Colonic mucosa (tissue), 4 donors: ENCODE results near the gene CD101. TPM values are rescaled to one million over a fixed set of nuclear protein-coding genes. Genes with fewer than 3 reads are reported as not detected.

Source experiments
- DNase-seq: peaks from one replicate; pipeline ENCODE4 v3.0.0-alpha.2; 2020
- H3K27ac ChIP-seq: fragments of 200-600 bp; one replicate; pipeline ENCODE4 v1.8.0; 2021
- H3K27me3 ChIP-seq: fragments of 200-600 bp; one replicate; pipeline ENCODE4 v1.8.0; 2021
- H3K36me3 ChIP-seq: fragments of 200-600 bp; one replicate; pipeline ENCODE4 v1.8.0; 2021
- H3K4me1 ChIP-seq: fragments of 200-600 bp; one replicate; pipeline ENCODE4 v1.8.0; 2021; ENCODE audit warnings: mild to moderate bottlenecking
- H3K4me3 ChIP-seq: fragments of 200-600 bp; one replicate; pipeline ENCODE4 v1.8.0; 2021
- H3K9ac ChIP-seq, 2 donors: one replicate each; pipeline ENCODE4 v1.7.0; 2013; ENCODE audit warnings: control low read depth in 2 of 2, low read depth in 2 of 2, low read length in 2 of 2
- H3K9me3 ChIP-seq: fragments of 200-600 bp; one replicate; pipeline ENCODE4 v1.8.0; 2021
- intact Hi-C: fragments of 100-400 bp; cut with DNase I; formaldehyde crosslinking; loops from one replicate; pipeline ENCODE4 v1.14.1; 2022
- total RNA-seq, 2 donors: library from RNA; stranded (reverse); fragmentation: NEBNext Ultra II Directional in 1 of 2; extraction: Animal tissue kit (Norgen Biotek cat#: 25700) in 1 of 2; gene quantifications; one replicate each; pipeline ENCODE4 v1.2.1, GENCODE V29; 2021
- TF ChIP-seq, protein P1 (sequence below): fragments of 200-600 bp; IDR thresholded peaks from one replicate; pipeline ENCODE4 v1.8.0; 2022; ENCODE audit warnings: antibody characterized with exemption, mild to moderate bottlenecking
- donor health status: healthy.
- donor health status: DM: no; HTN: no; CAD: no.
- donor health status: DM: no; HTN: no; CAD: no.

The CD101 gene
- total RNA-seq, 2 donors from 2014 or later, result 1.8 to 1.9 TPM

DNA sequence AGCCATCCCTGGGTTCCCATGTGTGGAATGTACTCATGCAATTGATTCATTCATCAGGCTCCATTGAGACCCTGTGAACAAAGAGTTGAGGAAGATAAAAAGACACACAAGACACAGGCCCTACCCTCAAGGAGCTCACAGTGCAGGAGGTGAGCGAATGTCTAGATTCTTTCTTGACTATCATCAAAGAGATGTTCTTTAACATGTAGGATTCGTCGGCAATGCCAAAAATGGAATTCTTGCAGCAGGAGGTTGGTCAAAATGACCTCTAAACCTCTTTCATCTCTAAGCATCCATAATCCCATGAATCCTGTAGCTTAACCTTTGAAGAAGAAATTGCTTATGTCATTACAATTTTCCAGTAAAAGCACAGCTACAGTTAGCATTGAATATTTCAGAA lies 30.7 kb downstream of the CD101 start:
- Histone ChIP-seq H3K27me3 (no peaks in the 10 kb centered on the region), H3K9ac (no peak overlapping the region), H3K4me3 (no peak overlapping the region), H3K27ac (no peak overlapping the region), H3K9me3 (no peaks in the 10 kb centered on the region), H3K36me3 (no peaks in the 10 kb centered on the region), H3K4me1 (no peaks in the 10 kb centered on the region)
- TF ChIP-seq, protein P1, sequence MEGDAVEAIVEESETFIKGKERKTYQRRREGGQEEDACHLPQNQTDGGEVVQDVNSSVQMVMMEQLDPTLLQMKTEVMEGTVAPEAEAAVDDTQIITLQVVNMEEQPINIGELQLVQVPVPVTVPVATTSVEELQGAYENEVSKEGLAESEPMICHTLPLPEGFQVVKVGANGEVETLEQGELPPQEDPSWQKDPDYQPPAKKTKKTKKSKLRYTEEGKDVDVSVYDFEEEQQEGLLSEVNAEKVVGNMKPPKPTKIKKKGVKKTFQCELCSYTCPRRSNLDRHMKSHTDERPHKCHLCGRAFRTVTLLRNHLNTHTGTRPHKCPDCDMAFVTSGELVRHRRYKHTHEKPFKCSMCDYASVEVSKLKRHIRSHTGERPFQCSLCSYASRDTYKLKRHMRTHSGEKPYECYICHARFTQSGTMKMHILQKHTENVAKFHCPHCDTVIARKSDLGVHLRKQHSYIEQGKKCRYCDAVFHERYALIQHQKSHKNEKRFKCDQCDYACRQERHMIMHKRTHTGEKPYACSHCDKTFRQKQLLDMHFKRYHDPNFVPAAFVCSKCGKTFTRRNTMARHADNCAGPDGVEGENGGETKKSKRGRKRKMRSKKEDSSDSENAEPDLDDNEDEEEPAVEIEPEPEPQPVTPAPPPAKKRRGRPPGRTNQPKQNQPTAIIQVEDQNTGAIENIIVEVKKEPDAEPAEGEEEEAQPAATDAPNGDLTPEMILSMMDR, result no peak
- intact Hi-C loops, result no loop called here
- DNase-seq, result no peak

DNA sequence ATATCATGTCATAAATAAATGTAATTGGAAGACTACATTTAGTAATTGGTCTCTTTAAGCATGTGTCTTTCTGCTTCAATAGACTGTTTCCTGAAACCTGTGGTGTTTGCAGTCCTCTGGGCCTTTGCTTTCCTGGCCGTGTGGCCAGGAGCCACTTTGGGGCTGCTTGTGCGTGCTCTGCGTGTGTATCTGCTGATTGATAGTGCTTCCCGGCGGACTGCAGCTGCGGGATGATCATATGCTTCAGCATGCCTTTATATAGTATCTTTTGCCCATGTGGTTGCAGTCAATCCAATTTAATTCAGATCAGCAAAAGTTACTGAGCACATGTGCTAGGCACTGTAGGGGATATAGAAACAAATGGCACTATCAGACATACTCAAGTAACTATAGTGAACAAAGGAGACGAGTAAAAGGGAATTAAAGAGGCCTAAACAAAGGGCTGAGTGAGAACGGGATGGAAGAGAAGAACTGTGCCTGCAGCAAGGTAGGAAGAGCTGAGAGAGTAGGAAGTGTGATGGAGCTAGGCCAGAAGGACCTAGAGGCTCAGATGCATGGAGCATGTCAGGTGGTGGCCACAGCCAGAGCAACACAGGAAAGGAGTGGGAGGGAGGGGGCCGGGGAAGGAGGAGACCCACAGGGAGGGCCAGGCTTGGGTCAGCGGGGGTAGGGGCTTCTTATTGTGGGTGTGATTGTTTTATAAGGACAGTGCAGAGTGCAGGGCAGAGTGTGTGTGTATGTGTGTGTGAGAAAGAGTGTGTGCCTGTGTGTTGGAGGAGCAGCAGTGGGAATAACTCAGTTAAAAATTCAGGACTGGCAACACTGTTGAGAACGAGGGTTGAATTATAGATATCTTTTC lies 31.4 kb downstream of the CD101 start:
- TF ChIP-seq, protein P1, result no peak
- no peaks in the 10 kb centered on the region for H3K4me1 ChIP-seq
- H3K9me3 ChIP-seq, result no peaks in the 10 kb centered on the region
- H3K36me3 ChIP-seq, result no peaks in the 10 kb centered on the region
- intact Hi-C loops, result no loop called here
- DNase-seq, result no peak
- no peaks in the 10 kb centered on the region for H3K27me3 ChIP-seq
- no peak overlapping the region for H3K4me3 ChIP-seq
- H3K9ac ChIP-seq, result no peak overlapping the region
- H3K27ac ChIP-seq, result no peak overlapping the region

DNA sequence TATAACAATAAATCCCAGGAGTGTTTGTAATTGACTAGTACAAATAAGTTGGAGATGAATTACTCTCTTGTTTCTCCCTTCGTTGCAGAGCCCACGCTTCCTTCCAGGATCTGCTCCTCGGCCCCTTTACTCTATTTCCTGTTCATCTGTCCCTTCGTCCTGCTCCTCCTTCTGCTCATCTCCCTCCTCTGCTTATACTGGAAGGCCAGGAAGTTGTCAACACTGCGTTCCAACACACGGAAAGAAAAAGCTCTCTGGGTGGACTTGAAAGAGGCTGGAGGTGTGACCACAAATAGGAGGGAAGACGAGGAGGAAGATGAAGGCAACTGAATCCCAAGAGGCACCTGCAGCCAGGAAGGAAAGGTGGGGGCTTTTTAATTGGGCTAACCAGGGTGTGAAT lies 32.2 kb downstream of the CD101 start:
- DNase-seq, result no peak
- intact Hi-C loops, result no loop called here
- TF ChIP-seq, protein P1, result no peak

DNA sequence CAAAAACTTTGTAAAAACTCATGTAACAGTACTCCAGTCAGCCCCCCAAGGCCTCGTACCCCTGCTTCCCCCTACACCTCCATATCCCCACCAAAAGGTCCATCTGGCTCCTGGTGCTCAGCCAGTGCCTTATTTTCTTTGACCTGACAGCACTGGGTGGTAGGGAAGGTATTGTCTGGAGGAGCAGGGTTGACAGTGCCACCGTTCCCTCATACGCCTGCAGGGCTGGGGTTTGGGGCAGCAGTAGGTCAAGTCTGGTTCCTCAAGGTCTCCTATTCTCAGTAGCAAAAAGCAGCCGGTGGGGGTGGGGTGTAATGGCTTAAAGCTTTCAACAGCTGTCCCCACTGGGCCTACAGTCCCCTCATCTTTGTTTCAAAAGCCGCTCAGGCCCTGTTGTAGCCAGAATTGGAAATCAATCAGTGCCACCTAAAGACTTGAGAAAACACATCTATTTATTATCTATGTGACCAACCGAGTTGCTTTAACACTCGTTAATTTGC lies 33.3 kb downstream of the CD101 start:
- DNase-seq, result no peak
- intact Hi-C loops, result no loop called here
- H3K9me3 ChIP-seq, result no peaks in the 10 kb centered on the region
- H3K27ac ChIP-seq, result no peak overlapping the region
- H3K9ac ChIP-seq, result no peak overlapping the region
- no peaks in the 10 kb centered on the region for H3K36me3 ChIP-seq
- no peaks in the 10 kb centered on the region for H3K27me3 ChIP-seq
- no peaks in the 10 kb centered on the region for H3K4me1 ChIP-seq
- TF ChIP-seq, protein P1, result no peak
- H3K4me3 ChIP-seq, result no peak overlapping the region

More for the DNA sequence above, 32.2 kb downstream of the CD101 start:
- Histone ChIP-seq H3K36me3 (no peaks in the 10 kb centered on the region), H3K9me3 (no peaks in the 10 kb centered on the region), H3K27me3 (no peaks in the 10 kb centered on the region), H3K4me1 (no peaks in the 10 kb centered on the region), H3K9ac (no peak overlapping the region), H3K27ac (no peak overlapping the region), H3K4me3 (no peak overlapping the region)

DNA sequence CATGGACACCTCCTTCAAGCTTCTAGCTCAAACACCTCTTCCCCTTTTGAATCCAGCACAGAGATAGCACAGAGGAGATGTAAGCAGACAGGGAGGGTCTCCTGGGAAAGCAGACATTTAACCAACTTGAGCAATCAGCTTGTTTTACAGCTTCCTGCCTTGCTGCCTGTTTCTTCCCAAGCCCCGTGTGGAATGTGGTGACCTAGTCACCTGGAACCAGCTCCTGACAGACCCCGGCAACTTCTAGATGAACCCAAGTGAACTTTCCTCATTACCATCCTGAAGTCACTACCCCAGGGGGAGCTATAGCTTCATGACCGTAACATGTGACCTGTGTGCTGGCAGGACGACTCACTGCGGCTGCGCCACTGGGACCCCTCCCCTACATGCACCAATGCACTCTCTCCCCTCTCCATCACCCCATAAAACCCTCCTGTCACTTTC lies 34.5 kb downstream of the CD101 start:
- Histone ChIP-seq H3K36me3 (no peaks in the 10 kb centered on the region), H3K9me3 (no peaks in the 10 kb centered on the region), H3K4me1 (no peaks in the 10 kb centered on the region), H3K4me3 (no peak overlapping the region), H3K9ac (no peak overlapping the region), H3K27me3 (no peaks in the 10 kb centered on the region), H3K27ac (no peak overlapping the region)
- DNase-seq, result no peak
- intact Hi-C loops, result no loop called here
- TF ChIP-seq, protein P1, result no peak
